HG02943 (cell line): ENCODE measurements around the gene MEIS3.

Experiments
- ATAC-seq: cut with Tn5 transposase; IDR thresholded peaks from one replicate; pipeline ENCODE4 v1.9.1; 2021; ENCODE audit warnings: mild to moderate bottlenecking, low read depth, moderate library complexity; ENCODE audit not compliant: unreplicated experiment

The MEIS3 gene

DNA sequence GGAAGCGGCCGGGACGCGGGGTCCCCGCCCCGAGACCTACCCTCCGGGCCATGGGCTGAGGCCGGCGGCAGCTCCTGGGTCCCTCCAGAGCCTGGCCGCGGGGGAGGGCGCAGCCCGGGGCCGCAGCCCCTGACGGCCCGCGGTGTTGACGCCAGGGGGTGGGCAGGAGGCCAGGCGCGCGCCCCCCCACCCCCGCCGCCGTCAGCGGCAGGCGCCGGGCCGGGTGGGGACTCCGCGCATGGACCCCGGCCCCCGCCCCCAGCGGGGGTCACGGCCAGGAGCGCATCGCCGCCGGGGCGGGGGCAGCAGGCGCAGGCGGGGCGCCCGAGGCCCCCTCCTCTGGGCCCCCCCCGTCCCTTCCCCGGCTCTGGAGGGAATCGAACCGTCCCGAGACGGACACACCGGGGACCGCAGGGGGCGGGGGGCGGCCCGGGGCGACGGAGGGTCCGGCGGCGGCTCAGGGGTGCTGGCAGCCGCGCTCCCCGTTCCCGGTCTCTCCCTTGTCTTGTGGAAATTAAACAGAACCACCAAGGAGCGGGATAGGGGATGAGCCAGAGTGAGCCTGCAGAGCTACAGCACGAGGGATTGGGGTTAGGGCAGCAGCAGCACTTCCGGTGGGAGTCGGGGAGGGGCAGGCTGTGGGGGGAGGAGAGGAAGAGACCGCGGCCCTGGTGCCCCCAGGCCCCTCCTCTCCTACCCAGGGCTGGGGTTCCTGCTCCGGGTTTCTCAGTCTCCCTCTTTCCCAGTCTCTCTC, at the start of gene MEIS3:
Gene MEIS3 (minus strand): TSS at position 498 of the 754 bp plus-strand sequence. CDS start 446 bp downstream, at position 52.
- no peak for ATAC-seq

DNA sequence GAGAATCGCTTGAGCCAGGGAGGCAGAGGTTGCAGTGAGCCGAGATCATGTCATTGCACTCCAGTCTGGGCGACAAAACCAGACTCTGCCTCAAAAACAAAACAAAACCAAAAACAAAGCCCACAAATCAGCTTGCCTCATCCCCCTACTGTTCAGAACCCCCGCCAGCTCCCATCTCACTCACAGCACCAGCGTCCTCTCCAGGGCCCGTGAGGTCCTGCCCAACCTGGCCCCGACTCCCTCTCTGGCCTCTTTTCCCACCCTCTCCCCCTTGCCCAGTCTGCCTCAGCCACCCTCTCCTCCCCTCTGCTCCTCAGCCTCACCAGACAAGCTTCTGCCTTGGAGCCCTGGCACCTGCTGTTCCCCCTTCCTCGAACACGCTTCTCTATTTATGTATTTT, 48.6 kb upstream of the MEIS3 start:
- ATAC-seq = no peak

DNA sequence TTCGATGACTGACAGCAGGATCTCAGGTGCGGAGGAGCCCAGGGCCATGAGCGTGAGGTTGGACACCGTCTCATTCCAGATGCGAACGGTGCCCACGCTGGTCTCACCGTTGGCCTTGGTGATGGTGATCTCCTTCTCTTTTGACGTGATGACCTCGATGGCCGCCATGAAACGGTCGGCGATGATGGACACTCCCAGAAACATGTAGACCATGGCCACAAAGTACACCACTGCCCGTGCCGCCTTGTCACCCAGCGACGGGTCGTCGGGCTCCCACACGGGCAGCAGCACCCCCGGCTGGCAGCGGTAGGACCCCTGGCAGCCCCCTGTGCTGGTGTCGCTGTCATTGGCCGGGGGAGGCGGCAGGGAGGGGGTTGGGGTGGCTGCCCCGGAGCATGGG, 46.6 kb upstream of the MEIS3 start:
- no peak for ATAC-seq

DNA sequence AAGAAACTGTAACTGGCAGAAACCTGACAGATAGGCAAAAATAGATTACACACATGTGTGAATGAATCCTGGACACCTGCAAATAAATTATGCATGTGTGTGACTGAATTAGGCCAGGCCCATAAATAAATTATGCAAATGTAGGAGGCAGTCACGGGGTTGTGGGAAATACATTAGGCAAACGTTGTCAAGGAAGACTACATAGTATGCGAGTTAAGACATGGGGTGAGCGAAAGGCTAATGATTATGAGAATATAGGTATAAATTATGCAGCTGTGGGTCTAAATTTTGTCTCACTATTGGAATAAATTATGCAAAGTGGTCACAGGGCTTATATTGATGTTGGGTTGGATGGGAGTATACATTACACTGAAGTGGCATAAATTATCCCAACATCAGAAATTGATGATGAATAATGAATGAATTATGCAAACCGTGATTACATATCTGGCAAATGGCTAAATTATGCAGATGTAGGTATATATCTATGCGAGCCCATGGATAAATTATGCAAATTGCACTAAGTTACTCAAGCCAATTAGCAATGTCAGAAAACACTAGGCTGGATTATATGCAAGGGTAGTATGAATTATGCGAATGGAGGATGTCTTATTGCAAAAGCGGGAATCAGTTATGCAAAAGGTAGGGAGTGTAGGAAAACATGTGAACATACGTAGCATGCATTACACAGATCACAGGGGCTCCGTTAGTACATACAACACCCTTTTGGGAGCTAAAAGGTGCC, 45.5 kb upstream of the MEIS3 start:
- ATAC-seq = no peak

DNA sequence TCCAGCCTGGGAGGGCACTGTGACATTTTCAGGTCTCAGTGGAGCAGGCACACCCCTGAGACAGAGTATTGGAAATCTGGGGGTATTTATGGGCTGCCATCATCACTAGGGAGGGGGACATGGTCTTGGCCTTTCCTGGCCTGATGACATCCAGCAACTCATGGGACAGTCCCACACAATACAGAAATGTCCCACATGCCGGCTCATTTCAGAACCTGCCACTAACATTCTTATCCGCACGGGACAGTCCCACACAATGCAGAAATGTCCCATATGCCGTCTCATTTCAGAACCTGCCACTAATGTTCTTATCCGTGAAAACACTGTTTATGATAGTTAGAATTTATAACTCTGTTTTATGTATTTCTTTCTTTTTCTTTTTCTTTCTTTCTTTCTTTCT, 42.5 kb upstream of the MEIS3 start:
- no peak for ATAC-seq

DNA sequence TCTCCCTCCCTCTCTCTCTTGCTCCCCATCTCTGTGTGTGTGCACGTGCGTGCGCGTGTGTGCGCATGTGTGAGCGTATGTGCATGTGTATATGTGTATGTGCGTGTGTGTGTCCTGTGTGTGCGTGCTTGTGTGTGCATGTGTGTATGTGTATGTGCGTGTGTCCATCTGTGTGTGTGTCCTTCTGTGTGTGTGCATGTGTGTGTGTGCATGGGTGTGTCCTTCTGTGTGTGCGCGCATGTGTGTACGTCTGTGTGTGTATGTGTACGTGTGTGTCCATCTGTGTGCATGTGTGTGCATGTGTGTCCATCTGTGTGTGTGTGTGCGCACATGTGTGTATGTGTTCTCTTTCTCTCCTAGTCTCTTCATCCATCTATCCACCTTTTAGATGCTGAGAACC, 40.1 kb upstream of the MEIS3 start:
- no peak for ATAC-seq

DNA sequence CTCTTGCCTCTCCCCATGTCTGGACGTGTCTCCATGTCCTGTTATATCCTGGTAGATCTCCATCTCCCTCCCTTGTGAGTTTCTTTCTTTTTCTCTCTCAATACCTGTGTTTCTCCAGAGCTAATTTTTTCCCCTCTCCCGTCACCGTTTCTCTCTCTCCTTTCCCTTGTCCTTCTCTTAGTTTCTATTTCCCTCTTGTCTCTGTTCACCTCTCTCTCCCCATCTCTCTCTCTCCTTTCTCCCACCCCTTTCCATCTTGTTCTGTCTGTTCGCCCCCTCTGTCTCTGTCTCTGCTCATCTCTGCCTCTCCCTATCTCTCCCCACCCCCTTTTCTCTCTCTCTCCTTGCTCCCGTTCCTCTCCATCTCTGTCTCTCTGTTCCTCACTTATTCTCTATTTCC, 39.3 kb upstream of the MEIS3 start:
- no peak for ATAC-seq

DNA sequence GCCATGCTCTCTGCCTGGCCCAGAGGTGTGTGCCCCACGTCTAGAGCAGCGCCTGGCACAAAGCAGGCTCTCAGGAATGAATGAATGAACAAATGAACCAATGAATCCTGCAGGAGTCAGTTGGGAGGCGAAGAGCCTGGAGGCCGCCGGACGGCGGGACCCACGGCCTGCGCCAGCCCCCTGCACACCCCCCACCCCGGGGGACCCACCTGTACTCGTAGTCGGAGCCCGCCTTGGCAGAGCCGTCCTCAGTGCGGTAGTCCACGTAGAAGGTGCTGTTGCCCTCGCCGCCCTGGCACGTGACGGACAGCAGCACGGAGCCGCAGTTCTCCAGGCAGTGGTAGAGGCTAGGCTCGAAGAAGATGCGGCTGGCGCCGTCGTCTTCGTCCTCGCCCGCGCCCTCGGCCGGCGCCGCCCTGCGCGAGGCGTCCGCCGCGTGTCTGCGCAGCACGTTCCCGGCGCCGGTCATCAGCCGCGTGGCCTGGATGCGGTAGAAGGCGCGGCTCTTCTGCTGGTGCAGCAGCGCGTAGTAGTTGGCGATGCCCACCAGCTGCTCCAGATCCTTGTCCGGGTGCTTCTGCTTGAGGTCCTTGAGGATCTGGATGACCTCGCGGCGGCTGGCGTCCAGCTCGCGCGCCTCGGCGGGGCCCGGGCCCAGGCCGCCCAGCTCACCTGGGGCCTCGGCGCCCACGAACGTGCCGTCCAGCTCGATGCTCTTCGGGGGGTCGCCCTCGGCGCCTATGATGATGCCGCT, 37.6 kb upstream of the MEIS3 start:
- no peak for ATAC-seq

DNA sequence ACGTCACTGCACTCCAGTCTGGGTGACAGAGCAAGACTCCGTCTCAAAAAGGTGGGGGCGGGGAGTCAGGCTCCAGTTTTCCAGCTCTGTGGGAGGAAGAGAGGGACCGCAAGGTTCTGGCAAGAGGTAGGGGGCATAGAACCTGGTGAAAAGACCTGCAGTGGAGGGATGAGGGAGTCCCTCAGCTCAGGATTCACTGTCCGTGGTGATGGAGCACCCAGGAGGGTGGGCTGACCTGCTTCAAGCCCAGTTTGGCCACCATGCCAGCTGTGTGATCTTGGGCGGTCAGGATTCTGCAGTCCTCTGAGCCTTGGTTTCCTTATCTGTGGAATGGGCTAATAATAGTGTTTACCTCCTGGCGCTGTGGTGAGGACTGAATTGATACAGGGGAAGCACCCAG, 31.2 kb upstream of the MEIS3 start:
- no peak for ATAC-seq

DNA sequence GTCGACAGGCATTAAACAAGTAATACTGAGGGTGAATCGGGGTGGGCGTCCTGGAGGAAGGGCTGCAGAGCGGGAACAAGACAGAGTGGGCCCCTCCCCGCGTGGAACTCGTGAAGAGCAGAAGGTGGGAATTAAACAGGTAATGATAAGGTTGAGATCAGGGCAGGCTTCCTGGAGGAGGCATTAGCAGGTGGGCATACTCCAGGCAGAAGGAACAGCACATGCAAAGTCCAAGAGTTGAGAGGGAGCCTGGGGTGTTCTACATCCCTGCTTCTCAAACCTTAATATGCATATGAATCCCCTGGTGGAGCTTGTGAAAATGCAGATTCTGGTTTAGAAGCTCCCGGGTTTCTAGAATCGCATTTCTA, 29.0 kb upstream of the MEIS3 start:
- ATAC-seq = no peak

DNA sequence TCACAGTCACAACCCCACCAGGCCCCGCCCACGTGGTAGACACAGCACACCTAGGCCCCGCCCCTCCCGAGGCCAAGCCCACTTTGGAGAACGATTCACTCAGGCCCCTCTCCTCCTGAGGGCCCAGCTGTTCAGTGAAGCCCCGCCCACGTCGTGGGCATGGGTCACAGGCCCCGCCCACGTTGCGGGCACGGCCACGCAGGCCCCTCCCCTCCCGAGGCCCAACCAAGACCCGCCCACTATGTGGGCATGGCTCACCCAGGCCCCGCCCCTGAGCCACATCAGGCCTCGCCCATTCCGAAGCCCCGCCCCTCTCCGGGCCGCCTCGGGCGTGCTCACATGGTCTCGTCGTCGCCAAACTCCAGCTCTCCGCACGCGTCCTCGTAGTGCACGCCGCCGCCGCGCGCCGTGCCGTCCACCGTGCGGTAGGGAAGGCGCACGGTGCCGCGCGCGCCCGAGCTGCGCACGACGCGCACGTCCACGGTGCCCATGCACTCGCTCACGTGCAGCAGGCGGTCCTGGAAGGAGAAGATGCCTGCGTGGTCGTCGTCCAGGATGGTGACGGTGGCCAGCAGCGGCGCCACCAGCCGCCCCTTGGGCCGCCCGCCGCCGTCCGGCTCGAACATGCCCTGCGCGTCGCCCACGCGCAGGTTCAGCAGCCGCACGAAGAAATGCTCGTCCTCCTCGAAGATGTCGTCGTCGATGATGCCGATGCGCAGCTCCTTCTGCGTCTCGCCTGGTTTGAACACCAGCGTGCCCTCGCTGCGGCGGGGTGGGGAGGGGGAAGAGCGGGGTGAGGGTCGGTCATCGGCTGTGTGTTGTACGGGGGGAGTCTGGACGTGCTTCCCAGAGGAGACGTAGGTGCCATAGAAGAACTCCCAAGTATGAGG, 28.4 kb upstream of the MEIS3 start:
- ATAC-seq = no peak

DNA sequence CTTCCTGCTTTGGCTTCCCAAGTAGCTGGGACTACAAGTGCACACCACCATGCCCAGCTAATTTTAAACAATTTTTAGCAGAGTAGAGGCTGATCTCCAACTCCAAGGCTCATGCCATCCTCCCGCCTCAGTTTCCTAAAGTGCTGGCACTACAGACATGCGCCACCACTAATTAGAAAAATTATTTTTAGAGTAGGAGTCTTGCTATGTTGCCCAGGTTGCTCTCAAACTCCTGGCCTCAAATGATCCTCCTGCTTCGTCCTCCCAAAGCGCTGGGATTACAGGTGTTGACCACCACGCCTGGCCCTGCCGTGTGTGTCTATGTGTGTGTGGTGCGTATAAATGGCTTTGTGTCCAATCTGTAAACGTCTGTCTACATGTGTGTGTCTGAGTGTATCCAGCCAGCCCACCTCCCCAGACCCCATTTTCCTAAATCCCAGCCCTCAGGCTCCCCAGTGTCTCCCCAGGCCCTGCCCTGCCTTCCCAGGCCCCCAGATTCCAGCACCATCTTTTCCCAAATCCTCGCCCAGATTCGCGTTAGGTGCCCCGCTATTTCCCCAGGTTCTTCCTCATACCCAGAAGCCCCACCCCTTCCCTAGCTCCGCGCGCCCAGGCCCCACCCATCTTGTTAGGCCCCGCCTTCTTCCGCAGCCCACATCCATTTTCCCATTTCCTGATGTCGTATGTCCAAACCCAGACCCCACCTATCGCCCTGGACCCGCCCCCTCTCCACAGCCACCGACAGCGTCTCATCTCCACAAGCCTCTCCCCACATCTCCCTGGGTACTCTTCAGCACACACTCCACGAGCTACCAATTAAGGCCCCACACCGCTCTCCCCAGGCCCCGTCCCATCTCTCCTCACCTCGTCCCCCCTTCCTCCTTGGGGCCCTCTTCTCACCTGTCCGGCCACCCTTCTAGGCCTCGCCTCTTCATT, 27.5 kb upstream of the MEIS3 start:
- ATAC-seq = no peak

DNA sequence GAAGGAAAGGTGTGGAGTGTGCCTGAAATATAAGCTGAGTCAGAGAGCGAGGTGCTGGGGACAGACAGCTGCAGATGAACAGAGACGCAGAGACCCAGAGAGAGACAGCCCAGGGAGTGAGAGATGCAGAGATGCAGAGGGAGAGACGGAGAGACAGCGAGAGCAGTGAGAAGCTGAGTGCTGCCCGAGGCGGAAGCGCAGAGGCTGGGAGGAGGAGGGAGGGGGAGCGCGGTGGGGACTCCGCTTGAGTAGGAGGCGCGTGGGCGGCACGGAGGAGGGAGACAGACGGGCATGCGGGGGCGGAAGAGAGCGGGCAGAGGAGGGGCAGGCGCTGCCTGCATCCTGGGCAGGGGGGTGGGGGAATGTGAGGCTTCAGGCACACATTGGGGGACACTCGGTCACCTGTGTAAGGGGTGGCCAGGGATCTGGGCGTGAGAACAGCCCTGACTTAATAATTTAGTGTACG, 26.6 kb upstream of the MEIS3 start:
- no peak for ATAC-seq

DNA sequence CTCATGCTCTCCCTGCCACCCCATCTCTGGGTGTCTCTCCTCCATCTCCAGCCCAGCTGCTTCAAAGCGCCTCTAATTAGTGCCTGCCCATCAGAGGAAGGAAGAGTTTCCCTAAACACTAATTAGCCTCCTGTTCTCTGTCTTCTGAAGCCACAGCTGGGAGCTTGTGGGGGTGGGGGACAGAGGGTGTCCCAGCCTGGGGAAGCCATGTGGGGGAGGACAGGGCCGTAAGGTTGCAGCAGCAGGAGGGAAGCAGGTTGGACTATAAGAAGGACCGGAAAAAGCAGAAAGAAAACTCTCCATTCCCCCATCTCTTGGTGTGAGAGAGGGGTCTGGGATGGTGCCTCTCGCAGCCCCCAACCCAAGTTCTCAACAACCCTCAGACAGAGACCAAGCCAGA, 26.2 kb upstream of the MEIS3 start:
- no peak for ATAC-seq

DNA sequence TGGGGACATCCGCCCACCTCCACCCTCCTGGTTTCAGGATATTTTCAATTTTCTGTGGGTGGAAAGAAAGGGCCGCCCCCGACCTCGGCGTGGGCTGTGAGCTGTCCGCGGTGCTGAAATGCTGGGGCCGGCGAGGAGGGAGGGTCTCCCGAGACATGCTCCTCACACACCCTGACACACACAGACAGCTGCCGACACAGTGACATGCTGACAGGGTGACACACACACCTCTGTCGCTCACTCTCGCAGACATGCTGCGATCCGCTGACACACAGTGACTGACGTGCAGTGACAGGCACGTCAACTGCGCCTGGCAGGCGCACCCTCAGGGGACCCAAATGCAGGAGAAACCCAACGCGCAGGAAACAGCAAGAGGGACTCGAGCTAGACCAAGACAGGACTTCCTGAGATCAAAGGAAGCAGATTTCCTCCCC, 25.1 kb upstream of the MEIS3 start:
- ATAC-seq = no peak

DNA sequence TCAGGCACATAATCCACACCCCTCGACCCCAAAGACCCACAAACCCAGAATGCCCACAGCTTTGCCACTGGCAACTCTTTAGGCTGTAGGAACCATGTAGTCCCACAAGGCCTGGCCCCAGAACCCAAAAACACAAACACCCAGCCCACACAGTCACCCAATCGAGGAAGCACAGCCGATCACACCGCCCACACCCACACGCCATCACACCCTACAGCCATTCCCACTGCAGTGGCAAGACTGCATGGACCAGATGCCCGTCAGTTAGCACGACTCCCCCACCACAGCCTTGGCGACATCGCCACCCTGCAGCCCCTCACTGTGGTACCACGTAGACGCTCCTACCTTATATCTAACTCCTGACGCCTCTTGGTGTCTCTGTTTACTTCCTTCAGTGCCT, 24.0 kb upstream of the MEIS3 start:
- ATAC-seq = no peak

DNA sequence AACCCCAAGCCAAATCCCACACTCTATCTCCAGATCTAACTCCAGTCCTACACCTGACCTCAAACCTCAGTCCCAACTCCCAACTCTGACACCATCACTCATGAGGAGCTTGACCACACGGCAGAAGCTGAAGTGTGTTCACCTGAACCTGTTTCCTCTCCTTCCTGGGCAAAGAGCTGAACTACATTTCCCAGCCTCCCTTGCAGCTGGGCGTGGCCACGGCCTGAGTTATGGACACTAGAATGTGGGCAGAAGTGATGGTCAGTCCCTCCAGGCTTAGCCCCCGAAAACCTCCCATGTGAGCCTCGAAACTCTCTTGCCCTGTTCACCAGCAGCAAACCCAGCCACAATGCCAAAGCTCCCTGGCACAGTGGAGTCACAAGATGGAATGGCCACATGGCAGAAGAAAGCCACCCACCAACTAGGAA, 19.5 kb upstream of the MEIS3 start:
- ATAC-seq = no peak

DNA sequence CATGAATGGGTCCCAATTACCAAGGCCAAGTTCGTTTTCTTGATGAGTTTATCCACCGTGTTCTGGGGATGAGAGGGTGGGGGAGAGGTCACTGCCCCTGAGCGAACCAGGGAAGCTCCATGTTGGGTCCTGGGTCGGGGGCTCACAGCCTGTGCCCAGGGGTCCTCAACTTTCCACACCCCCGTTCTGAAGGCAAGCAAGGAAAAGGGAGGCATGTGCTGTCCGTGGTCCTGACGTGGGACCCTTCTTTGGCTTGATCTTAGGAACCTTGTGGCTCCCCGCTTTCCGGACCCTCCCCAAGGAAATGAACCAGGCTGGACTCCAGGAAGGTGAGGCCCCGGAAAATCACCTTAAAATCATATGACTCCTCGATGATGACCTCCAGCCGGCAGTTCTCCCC, 18.2 kb upstream of the MEIS3 start:
- no peak for ATAC-seq

DNA sequence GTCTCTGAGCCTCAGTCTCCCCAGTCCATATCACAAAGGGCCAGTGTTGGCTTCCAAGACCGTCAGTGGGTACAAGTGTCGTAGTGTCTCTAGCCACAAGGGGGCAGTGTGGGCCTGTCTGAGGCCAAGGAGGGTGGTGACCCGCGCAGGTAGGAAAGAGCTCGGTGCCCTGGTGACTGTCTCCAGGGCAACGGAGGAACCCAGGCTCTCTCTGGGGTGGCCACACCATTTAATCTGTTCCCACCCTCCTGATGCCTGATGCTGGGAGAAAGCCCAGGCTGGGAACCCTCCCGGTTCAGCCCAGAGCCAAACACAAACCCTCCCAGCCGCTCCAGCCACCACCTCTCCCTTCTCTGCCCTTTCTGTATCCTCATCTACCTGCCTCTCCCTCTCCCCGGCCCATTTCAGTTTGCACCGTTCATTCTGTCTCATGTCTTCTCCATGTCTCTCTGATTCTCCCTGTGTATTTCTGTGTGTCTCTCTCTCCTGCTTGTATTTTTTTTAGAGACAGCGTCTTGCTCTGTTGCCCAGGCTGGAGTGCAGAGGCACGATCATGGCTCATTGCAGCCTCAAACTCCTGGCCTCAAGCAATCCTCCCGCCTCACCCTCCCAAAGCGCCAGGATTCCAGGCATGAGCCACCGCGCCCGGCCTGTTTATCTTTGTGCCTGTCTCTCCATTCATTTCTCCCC, 17.5 kb upstream of the MEIS3 start:
- no peak for ATAC-seq
